PFSK-1 (cell line): Measurements from ENCODE around the gene MIDN.

Source experiments
- FOXP2 ChIP-seq: optimal IDR thresholded peaks from 2 replicates; pipeline ENCODE3; 2011; ENCODE audit warnings: borderline replicate concordance, control low read depth, inconsistent platforms; ENCODE audit not compliant: insufficient read depth; ENCODE audit errors: extremely low read length, extremely low read depth
- POLR2AphosphoS5 ChIP-seq: IDR thresholded peaks from 2 replicates; pipeline ENCODE4 v1.6.1; 2012; ENCODE audit warnings: low read depth, mild to moderate bottlenecking, control low read depth, low read length, moderate library complexity
- REST ChIP-seq, 2 experiments: IDR thresholded peaks; 2 replicates each; pipeline versions ENCODE4 v1.6.1 to v1.8.0; 2011 to 2012; ENCODE audit warnings: low read depth in 2 of 2, low read length in 2 of 2, control low read depth in 1 of 2, inconsistent platforms in 1 of 2, mild to moderate bottlenecking in 1 of 2, moderate library complexity in 1 of 2; ENCODE audit not compliant: insufficient read depth in 1 of 2
- SIN3A ChIP-seq: IDR thresholded peaks from 2 replicates; pipeline ENCODE4 v1.6.1; 2012; ENCODE audit warnings: mild to moderate bottlenecking, low read length, moderate library complexity, borderline replicate concordance; ENCODE audit not compliant: insufficient read depth
- TAF1 ChIP-seq: IDR thresholded peaks from 2 replicates; pipeline ENCODE4 v1.6.1; 2012; ENCODE audit warnings: low read length, control low read depth, borderline replicate concordance; ENCODE audit not compliant: insufficient read depth

The MIDN gene

DNA sequence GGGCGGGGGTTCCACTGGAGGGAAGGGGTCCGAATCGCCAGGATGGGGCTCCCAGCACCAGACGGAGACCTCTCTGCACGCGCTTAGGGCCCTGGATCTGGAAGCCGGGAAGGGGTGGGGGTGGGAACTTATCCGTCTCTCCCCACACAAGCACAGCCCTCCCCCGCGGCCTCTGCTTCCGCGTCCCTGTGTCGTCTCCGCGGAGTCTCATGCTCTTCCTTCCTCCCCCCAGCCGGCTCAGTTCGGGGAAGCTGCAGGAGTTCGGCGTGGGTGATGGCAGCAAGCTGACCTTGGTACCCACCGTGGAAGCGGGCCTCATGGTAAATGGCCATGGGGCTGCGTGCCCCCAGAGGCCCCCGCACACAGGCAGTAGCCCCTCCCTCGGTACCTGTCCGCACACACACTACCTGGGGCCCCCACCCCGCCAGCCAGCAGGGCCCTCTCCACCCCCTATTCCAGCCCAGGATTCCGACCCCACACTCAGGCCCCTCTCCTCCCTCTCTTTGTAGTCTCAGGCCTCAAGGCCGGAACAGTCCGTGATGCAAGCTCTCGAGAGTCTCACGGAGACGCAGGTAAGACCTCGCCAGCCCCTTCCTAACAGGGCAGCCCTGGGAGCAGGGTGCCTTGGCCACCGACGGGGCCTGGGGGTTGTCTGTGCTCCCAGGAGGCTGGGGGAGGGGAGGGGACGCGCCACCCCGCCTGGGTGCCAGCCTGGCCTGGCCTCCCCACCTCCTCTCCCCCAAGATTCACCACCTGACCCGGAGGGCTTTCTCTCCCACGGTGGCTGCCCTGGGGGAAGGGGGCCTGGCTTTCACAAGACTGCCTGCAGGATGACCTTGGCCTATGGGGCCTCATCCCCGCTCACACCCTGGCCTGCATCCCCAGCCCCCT is 3.2 kb downstream of the MIDN start:
- TF ChIP-seq POLR2AphosphoS5: peak; percentile 46
- no peak for TF ChIP-seq REST (IDR thresholded peaks at IDR 0.05; ENCODE audit: insufficient read depth in 1 of 2, low read depth in 2 of 2, low read length in 2 of 2)
- TF ChIP-seq SIN3A: peak; percentile 91; the same call in 1 of the 2 replicates
- peak; percentile 30; the same call in 1 of the 2 replicates for TF ChIP-seq TAF1

DNA sequence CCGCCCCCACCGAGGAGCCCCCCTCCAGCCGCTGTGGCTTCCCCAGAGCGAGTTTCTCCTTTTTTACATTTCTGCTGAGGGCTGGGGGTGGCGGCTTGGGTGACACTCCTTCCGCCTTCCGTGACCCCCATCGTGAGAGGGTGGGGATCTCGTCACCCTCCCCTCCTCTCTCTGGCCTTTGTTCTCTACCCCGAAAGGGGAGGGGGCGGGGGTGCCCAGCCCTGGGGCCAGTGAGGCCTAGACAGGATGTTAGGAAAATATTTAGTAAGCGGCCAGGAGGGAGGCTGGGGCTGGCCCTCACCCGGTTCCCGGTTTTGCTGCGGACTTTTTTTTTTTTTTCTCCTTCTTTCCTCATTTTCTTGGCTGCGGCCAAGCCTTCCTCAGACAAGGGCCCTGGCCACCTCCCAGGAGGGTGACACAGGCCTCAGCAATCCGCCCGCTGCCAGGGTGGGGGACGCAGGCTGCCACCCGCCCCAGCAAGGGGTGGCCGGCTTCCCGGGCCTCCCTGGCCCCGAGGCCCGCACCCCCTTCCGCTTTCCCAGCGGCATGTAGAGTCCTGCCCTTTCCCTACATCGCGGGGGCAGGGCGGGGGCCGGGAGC is 3.9 kb downstream of the MIDN start:
- TF ChIP-seq SIN3A (no peak), REST (IDR thresholded peaks at IDR 0.05; ENCODE audit: insufficient read depth in 1 of 2, low read depth in 2 of 2, low read length in 2 of 2) (no peak), TAF1 (no peak)

DNA sequence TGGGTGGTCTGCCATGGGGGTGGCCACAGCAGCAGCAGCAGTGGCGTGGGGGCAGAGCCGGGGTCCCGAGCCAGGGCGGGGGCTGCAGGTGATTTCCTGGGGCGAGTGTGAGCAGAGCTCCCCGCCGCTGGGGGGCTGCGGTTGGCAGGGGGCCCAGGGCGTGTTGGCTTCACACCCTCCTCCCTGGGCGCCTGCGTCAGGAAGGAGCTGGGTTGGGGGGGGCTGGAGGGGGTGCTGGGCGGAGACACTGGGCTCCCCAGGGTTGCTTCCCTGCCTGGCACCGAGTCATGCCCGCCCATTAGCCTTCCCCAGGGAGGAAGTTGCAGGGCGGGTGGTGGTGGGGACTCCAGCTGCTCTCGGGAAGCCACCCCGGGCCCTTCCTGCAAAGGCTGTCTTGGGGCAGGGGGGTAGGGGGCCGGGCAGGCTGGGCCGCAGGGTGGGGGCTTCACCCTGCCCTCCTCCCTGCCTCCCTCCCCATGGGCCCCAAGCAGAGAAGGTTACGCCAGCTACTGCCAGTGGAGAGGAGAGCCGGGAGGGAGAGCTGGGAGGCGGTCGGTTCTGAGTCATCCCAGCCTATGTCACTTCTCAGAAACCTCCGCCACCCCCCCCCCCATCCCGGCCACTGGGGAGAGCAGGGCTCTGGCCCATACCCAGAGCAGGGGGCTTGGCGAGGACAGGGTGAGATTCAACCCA is 4.6 kb downstream of the MIDN start:
- no peak for TF ChIP-seq POLR2AphosphoS5
- no peak for TF ChIP-seq TAF1
- TF ChIP-seq REST (IDR thresholded peaks at IDR 0.05; ENCODE audit: insufficient read depth in 1 of 2, low read depth in 2 of 2, low read length in 2 of 2): no peak
- TF ChIP-seq SIN3A: no peak
- no peak for TF ChIP-seq FOXP2

GRCh38 chr19:1253514-1254080 is 5.2 kb downstream of the MIDN start:
- TF ChIP-seq FOXP2: no peak
- no peak for TF ChIP-seq TAF1
- no peak for TF ChIP-seq REST (IDR thresholded peaks at IDR 0.05; ENCODE audit: insufficient read depth in 1 of 2, low read depth in 2 of 2, low read length in 2 of 2)
- TF ChIP-seq POLR2AphosphoS5: no peak; the same call in 1 of the 2 replicates
- no peak for TF ChIP-seq SIN3A
